H54 (cell line): ENCODE results near the gene CIAO2B.
"Not testable (repeated sequence)": the region's sequence is repeated elsewhere in the genome, so short reads cannot be mapped to it uniquely, and the experiment has no call there.

ENCODE experiments used
- DNase-seq: peaks from one replicate; pipeline ENCODE4 v3.0.0; 2011; ENCODE audit warnings: low spot score, mixed read lengths; ENCODE audit not compliant: insufficient read length
- FAIRE-seq: peaks from 3 replicates; lab custom pipeline; 2011; peaks lifted over from hg19 to GRCh38; lab: Jason Lieb, UNC
- POLR2A ChIP-seq: IDR thresholded peaks from 2 replicates; pipeline ENCODE4 v1.6.1; 2011; ENCODE audit warnings: low read depth, mild to moderate bottlenecking, low read length

The CIAO2B gene

GRCh38 chr16:66934138-66934838 is at the start of gene CIAO2B:
Gene CIAO2B, minus strand, starts transcription at chr16:66934402. Its CDS starts 38 bp downstream, at chr16:66934364.
- DNase-seq (peak; percentile 74), FAIRE-seq (no peak)
- peak; percentile 88 for TF ChIP-seq POLR2A

- no peak for DNase-seq
- no peak for TF ChIP-seq POLR2A
- no peak for FAIRE-seq
These were observed 48.8 kb upstream of the CIAO2B start for GRCh38 chr16:66983033-66983432.

- TF ChIP-seq POLR2A = no peak
- DNase-seq (peak; percentile 71), FAIRE-seq (no peak)
These were observed 45.0 kb upstream of the CIAO2B start for GRCh38 chr16:66979011-66979717.

DNA sequence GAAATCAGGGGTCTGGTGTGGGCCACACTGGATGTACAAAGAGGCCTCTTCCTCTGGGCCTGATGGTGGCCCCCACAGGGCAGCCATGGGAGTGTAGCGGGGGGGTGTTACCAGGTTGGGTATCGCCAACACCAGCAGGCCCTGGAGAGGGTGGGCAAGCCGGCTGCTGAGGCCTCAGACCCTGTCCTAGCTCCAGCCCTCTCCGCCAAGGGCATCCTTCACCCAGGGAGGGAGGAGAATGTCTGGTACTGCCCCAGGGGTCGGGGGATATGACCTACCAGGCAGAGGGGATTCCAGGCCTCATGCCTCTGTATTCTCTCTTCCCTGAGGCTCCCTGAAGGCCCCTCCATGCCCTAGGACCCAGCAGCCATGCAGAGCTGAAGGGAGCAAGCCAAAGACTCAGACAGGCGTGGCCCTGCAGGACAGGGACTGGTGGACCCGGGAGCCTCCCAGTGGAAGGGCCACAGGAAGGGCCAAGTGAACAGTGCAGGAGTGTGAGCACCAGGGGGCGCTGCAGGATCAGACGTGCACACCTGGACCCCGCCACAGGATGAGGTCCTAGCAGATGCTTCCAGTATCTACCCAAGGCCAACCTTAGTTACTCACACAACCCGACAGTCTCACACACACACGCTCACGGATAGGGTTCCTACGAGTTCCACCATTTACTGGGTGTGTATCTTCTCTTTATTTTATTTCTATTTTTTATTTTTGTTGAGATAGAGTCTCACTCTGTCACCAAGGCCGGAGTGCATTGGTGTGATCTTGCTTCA is 43.3 kb upstream of the CIAO2B start:
- TF ChIP-seq POLR2A = no peak
- peak; percentile 84 for DNase-seq
- peak; percentile 70 for FAIRE-seq

- FAIRE-seq = no peak
- no peak for DNase-seq
- TF ChIP-seq POLR2A = no peak
These were observed 42.5 kb upstream of the CIAO2B start for GRCh38 chr16:66976746-66977145.

- TF ChIP-seq POLR2A = no peak
- DNase-seq (no peak), FAIRE-seq (no peak)
These were observed 41.2 kb upstream of the CIAO2B start for GRCh38 chr16:66975302-66975893.

- not testable (repeated sequence) for DNase-seq, FAIRE-seq
These were observed 40.7 kb upstream of the CIAO2B start for GRCh38 chr16:66974932-66975246.

DNA sequence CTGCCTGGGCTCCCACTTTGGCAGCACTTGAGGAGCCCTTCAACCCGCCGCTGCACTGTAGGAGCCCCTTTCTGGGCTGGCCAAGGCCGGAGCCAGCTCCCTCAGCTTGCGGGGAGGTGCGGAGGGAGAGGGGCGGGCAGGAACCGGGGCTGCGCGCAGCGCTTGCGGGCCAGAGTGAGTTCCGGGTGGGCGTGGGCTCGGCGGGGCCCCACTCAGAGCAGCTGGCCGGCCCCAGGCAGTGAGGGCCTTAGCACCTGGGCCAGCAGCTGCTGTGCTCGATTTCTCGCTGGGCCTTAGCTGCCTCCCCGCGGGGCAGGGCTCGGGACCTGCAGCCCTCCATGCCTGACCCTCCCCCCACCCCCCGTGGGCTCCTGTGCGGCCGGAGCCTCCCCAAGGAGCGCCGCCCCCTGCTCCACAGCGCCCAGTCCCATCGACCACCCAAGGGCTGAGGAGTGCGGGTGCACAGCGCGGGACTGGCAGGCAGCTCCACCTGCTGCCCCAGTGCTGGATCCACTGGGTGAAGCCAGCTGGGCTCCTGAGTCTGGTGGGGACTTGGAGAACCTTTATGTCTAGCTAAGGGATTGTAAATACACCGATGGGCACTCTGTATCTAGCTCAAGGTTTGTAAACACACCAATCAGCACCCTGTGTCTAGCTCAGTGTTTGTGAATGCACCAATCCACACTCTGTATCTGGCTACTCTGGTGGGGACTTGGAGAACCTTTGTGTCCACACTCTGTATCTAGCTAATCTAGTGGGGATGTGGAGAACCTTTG is 40.1 kb upstream of the CIAO2B start:
- DNase-seq, FAIRE-seq: not testable (repeated sequence)

- no peak for TF ChIP-seq POLR2A
- FAIRE-seq = no peak
- DNase-seq = no peak
These were observed 39.5 kb upstream of the CIAO2B start for GRCh38 chr16:66973716-66974115.

DNA sequence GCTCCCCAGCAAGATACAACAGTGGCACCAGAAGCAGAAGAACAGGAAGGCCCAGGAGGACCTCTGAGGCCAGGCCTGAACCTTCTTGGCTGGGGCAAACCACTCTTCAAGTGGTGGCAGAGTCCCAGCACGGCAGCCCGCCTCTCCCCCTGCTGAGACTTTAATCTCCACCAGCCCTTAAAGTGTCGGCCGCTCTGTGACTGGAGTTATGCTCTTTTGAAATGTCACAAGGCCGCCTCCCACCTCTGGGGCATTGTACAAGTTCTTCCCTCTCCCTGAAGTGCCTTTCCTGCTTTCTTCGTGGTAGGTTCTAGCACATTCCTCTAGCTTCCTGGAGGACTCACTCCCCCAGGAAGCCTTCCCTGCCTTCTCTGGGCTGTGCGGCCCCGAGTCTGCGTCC is 38.8 kb upstream of the CIAO2B start:
- no peak for TF ChIP-seq POLR2A

GRCh38 chr16:66970775-66971720 is 36.8 kb upstream of the CIAO2B start:
- TF ChIP-seq POLR2A = no peak
- FAIRE-seq (no peak), DNase-seq (peak; percentile 67)

More for the DNA sequence above, 38.8 kb upstream of the CIAO2B start:
- DNase-seq (no peak), FAIRE-seq (no peak)

DNA sequence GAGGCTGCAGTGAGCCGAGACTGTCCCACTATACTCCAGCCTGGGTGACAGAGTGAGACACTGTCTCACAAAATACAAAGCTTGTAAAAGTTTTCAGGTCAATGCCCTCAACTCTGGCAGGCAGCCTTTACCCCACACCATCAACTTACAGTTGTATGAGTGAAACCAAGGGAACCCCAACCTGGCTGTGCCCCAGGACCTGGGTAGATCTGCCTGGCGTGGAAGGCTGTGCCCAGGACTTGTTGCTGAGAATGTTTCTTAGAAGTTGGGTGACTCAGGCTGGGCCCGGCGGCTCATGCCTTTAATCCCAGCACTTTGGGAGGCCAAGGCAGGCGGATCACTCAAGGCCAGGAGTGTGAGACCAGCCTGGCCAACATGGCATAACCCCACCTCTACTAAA is 34.6 kb upstream of the CIAO2B start:
- TF ChIP-seq POLR2A = no peak
- no peak for FAIRE-seq
- no peak for DNase-seq
